LHCN-M2 (cell line): ENCODE results near the gene CD69. TPM values are rescaled to one million over a fixed set of nuclear protein-coding genes. Genes with fewer than 3 reads are reported as not detected.
"Not testable (repeated sequence)": the region's sequence is repeated elsewhere in the genome, so short reads cannot be mapped to it uniquely, and the experiment has no call there.

Source experiments
- DNase-seq: peaks from one replicate; pipeline ENCODE4 v3.0.0-alpha.2; 2012; ENCODE audit warnings: low read depth
- total RNA-seq: library from RNA; depleted of rRNA; stranded (reverse); fragments of >200 nt; gene quantifications from 2 replicates; pipeline ENCODE4 v1.2.3, GENCODE V29; 2014; rRNA removed

CD69 gene
- total RNA-seq, 1 experiment from 2014 or later, result not detected

DNA sequence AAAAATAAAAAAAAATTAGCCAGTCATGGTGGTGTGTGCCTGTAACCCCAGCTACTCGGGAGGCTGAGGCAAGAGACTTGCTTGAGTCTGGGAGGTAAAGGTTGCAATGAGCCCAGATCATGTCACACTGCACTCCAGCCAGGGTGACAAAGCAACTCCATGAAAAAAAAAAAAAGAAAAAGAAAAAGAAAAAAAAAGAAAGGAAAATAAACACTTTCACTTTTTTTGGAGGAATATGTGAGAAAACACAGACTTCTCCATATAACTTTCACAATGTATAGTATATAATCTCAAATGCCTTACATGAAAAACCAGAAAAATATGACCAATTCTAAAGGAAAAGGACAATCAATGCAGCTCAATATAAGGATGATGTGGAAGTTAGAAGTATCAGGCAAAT lies 36.7 kb downstream of the CD69 start:
- no peak for DNase-seq

GRCh38 chr12:9721394-9722092 lies 39.2 kb downstream of the CD69 start:
- DNase-seq, result peak; percentile 49

GRCh38 chr12:9719790-9720189 lies 40.9 kb downstream of the CD69 start:
- no peak for DNase-seq

DNA sequence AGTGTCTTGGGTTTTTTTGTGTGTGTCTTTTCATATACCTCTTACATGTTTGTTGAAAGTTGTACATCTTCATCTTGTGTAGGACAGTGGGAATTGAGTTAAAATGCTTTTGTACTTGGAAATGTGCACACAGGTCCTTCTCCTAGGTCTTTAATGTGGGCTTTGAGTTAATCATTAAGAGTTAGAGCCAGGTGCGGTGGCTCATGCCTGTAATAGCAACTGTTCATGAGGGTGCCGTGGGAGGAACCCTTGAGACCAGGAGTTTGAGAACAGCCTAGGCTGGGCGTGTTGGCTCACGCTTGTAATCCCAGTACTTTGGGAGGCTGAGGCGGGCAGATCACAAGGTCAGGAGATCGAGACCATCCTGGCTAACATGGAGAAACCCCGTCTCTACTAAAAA lies 41.7 kb downstream of the CD69 start:
- no peak for DNase-seq

DNA sequence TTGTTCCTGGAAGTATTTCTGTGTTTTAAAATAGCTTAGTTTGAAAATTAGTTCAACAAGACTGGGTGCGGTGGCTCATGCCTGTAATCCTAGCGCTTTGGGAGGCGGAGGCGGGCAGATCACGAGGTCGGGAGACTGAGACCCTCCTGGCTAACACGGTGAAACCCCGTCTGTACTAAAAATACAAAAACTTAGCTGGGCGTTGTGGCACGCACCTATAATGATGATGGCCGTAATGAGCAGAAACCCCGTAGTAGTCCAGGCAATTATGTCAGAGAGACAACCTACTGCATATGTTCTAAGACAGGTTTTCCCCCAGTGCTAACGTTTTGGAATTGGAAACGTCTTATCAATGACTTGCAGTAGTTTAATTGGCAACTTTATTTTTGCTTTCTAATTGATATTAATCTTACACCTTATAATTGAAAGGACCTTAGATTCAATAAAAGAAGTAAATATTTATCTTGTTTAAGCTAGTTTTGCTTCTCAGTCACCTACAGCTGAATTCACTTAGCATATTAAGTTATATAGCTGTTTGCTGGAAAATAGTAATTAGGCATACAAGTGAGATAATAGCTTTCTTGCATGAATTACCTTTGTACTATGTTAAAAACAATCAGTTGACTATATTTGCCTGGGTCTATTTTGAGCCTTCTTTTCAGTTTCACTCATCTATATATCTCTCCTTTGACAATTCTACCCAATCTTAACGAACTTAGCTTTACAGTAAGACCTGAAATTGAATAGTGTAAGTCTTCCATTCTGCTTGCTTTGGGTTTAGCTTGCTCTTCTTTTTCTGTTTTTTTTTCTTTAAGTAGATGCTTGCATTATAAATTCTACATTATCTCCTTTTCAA lies 43.4 kb downstream of the CD69 start:
- no peak for DNase-seq

DNA sequence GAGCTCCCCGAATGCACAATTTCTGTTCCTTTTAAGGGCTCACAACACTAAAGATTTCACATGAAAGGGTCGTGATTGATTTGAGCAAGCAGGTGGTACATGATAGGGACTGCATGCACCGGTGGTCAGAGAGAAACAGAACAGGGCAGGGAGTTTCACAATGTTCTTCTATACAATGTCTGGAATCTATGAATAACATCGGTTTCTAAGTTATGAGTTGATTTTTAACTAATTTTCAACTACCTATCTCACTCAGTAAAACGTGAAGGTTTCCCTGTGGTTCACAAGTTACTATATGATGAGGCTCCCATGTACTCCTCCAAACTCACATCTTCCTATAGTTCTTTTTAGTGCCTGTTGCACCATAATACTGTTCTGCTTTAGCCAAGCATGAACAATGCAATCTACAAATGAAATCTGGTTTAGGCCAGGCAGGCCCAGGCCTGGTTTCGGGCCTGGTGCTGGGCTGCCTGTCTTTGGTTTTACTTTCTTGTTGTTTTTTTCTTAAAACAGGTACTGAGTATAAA lies 47.6 kb downstream of the CD69 start:
- DNase-seq, result not testable (repeated sequence)

DNA sequence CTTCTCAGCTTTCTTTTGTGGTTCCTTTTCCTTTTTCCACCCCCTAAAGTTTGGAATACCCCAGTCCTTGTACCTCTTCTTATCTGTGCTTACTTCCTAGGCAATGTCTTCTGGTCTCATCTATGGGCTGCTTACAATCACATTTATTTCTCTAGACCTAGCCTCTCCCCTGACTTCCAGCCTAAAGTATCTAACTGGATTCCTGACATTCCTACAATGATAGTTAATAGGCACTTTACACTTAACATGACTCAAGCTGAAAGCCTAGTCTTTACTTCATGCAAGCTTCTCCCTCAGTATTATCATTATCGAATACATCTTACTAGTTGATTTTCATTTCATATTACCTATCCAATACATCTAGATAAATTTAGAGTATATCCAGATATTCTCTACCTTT lies 49.0 kb downstream of the CD69 start:
- no peak for DNase-seq

GRCh38 chr12:9710584-9711375 lies 49.9 kb downstream of the CD69 start:
- DNase-seq, result no peak

- no peak for DNase-seq
Observed at GRCh38 chr12:9708853-9709252, 51.8 kb downstream of the CD69 start.

DNA sequence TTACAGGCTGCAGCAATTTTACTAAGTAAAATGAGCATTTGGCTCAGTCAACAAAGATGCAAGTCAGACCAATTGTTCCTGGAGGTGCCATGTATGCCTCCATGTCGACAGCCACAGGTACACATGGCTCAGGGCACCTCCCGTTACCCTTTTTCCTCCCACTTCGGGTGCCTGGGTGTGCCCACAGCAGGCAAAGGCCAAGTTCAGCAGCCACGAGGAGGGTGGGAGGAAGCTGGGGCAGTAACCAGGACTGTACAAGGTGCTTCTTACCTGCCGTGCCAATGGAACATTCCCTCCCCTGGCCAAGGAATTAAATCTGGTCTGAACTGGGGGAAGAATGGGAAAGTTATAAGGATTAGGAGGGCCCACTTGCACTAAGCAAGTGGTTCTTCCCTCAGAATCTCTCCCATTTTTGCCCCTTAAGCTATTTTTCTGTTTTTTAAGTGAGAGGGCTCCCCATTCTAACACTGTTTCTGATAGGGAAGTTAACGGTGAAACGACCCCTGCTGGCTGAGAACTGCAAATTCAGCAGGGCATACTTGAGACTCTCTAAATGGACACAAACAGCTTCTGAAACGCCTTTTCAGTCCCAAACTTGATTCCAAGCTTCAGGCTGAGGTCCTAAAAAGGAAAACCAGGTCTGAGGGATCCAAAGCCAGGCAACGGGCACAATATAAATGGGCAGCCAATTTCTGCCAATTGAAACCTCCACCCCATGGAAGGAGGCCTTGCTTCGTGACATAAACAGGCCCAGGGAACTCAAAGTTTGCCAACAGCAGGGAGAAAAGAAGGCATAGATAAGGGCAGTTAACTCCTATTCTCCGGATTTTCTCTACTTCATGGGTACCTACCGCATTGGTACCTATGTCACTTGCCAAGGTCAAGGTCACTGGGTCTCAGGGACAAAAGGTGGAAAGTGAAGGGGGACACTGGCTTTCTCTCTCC lies 52.6 kb downstream of the CD69 start:
- peak; percentile 50 for DNase-seq

- no peak for DNase-seq
Observed at GRCh38 chr12:9707356-9707755, 53.3 kb downstream of the CD69 start.

DNA sequence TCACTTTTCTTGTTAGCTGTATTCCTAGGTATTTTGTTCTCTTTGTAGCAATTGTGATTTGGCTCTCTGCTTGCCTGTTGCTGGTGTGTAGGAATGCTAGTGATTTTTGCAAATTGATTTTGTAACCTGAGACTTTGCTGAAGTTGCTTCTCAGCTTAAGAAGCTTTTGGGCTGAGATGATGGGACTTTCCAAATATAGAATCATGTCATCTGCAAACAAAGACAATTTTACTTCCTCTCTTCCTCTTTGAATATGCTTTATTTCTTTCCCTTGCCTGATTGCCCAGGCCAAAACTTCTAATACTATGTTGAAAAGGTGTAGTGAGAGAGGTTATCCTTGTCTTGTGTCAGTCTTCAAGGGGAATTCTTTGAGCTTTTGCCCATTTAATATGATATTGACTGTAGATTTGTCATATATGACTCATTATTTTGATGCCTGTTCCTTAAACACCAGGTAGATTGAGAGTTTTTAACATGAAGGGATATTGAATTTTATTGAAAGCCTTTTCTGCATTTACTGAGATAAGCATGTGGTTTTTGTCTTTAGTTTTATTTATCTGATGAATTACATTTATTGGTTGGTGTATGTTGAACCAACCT lies 54.5 kb downstream of the CD69 start:
- no peak for DNase-seq

GRCh38 chr12:9704561-9704960 lies 56.1 kb downstream of the CD69 start:
- not testable (repeated sequence) for DNase-seq

Other genes with a start within 250 kb of the CD69 start
- gene KLRB1, start 153.0 kb downstream of the CD69 start, total RNA-seq, result not detected in 2 replicates
- 2.5 and 2.8 TPM in 2 replicates for gene CLEC2D, start 91.2 kb downstream of the CD69 start, total RNA-seq
- not detected in 2 replicates for gene CLECL1, start 27.8 kb downstream of the CD69 start, total RNA-seq
- gene KLRF1, start 66.6 kb upstream of the CD69 start, total RNA-seq, result not detected in 2 replicates
- gene CLEC2B, start 108.5 kb upstream of the CD69 start, total RNA-seq, result 7.8 and 16.2 TPM in 2 replicates
- gene KLRF2, start 120.6 kb upstream of the CD69 start, total RNA-seq, result not detected in 2 replicates
- gene CLEC2A, start 171.5 kb upstream of the CD69 start, total RNA-seq, result not detected in 2 replicates
- gene CLEC12A, start 210.5 kb upstream of the CD69 start, total RNA-seq, result not detected in 2 replicates
- gene CLEC1B, start 238.2 kb upstream of the CD69 start, total RNA-seq, result not detected in 2 replicates
- not detected in 2 replicates for gene CLEC12B, start 249.7 kb upstream of the CD69 start, total RNA-seq